ENCODE measurements around the gene IRS4. TPM values are rescaled to one million over a fixed set of nuclear protein-coding genes. Genes with fewer than 3 reads are reported as not detected.

The IRS4 gene
- total and polyA plus RNA-seq, 10 donors, result 0.33 TPM; not detected in 9

GRCh38 chrX:108732630-108733321 is 3.6 kb downstream of the IRS4 start:
- intact Hi-C loops (cut with DNase I; ENCODE audit: low total_unique reads), result no loop called here
- Histone ChIP-seq H3K4me3 (no peak overlapping the region), H3K27me3 (replicated peaks in 1 of 7) (peaks cover 2 to 72% (median 48%) of the 10 kb centered on the region in 7 donors)

GRCh38 chrX:108731153-108731552 is 5.2 kb downstream of the IRS4 start:
- no peak overlapping the region for H3K27ac ChIP-seq
- H3K27me3 ChIP-seq (replicated peaks in 1 of 7), result peaks cover 0 to 56% (median 34%) of the 10 kb centered on the region in 7 donors
- 0 to 21% (median 17%) methylated on average over 2 of the region's 2 CpGs for WGBS, 5 donors
- H3K4me1 ChIP-seq, result peaks cover 0 to 2% (median 0%) of the 10 kb centered on the region in 6 donors
- H3K4me3 ChIP-seq, result no peak overlapping the region
- DNase-seq, result no peak
- TF ChIP-seq CTCF (IDR thresholded peaks at IDR 0.05 in 8 of 11, conservative IDR thresholded peaks at IDR 0.05 in 3 of 11) (no peak), POLR2AphosphoS5 (IDR thresholded peaks at IDR 0.05) (no peak), POLR2A (IDR thresholded peaks at IDR 0.05) (no peak)
- intact Hi-C loops (cut with DNase I; ENCODE audit: low total_unique reads), result no loop called here
- no peaks in the 10 kb centered on the region for H3K36me3 ChIP-seq
- H3K9me3 ChIP-seq, result peaks cover 0 to 5% (median 0%) of the 10 kb centered on the region in 8 donors

More at GRCh38 chrX:108732630-108733321, 3.6 kb downstream of the IRS4 start:
- Histone ChIP-seq H3K36me3 (no peaks in the 10 kb centered on the region), H3K4me1 (peaks cover 0 to 9% (median 0%) of the 10 kb centered on the region in 6 donors), H3K9me3 (peaks cover 0 to 5% (median 0%) of the 10 kb centered on the region in 8 donors), H3K27ac (no peak overlapping the region)
- 6 to 38% (median 11%) methylated on average over 7 to 39 of the region's 39 CpGs for WGBS, 5 donors
- TF ChIP-seq POLR2A (IDR thresholded peaks at IDR 0.05) (no peak), POLR2AphosphoS5 (IDR thresholded peaks at IDR 0.05) (no peak), CTCF (IDR thresholded peaks at IDR 0.05 in 8 of 11, conservative IDR thresholded peaks at IDR 0.05 in 3 of 11) (no peak)
- DNase-seq, result no peak

- no peak for DNase-seq
- no peaks in the 10 kb centered on the region for H3K9me3 ChIP-seq
- TF ChIP-seq POLR2AphosphoS5 (IDR thresholded peaks at IDR 0.05) (no peak), CTCF (IDR thresholded peaks at IDR 0.05 in 8 of 11, conservative IDR thresholded peaks at IDR 0.05 in 3 of 11) (no peak), POLR2A (IDR thresholded peaks at IDR 0.05) (no peak)
- no peaks in the 10 kb centered on the region for H3K36me3 ChIP-seq
- peaks cover 0 to 13% (median 3%) of the 10 kb centered on the region in 7 donors for H3K27me3 ChIP-seq (replicated peaks in 1 of 7)
- no peaks in the 10 kb centered on the region for H3K4me1 ChIP-seq
- H3K4me3 ChIP-seq, result no peak overlapping the region
- H3K27ac ChIP-seq, result no peak overlapping the region
- intact Hi-C loops (cut with DNase I; ENCODE audit: low total_unique reads), result no loop called here
- WGBS, 5 donors, result 64 to 92% (median 75%) methylated on average over 2 to 3 of the region's 3 CpGs
Measured at GRCh38 chrX:108726748-108727147, 9.6 kb downstream of the IRS4 start.

- Histone ChIP-seq H3K9me3 (no peaks in the 10 kb centered on the region), H3K27ac (no peak overlapping the region), H3K4me3 (no peak overlapping the region), H3K36me3 (no peaks in the 10 kb centered on the region), H3K27me3 (replicated peaks in 1 of 7) (peaks cover 0 to 14% (median 0%) of the 10 kb centered on the region in 7 donors), H3K4me1 (no peaks in the 10 kb centered on the region)
- intact Hi-C loops (cut with DNase I; ENCODE audit: low total_unique reads), result no loop called here
- DNase-seq, result no peak
- 57 to 90% (median 77%) methylated on average over 2 of the region's 2 CpGs for WGBS, 5 donors
- TF ChIP-seq POLR2A (IDR thresholded peaks at IDR 0.05) (no peak), CTCF (IDR thresholded peaks at IDR 0.05 in 8 of 11, conservative IDR thresholded peaks at IDR 0.05 in 3 of 11) (no peak), POLR2AphosphoS5 (IDR thresholded peaks at IDR 0.05) (no peak)
Measured at GRCh38 chrX:108722561-108722960, 13.8 kb downstream of the IRS4 start.

Measured in spleen (tissue), 11 donors.